GM12878 (cell line): ENCODE measurements around the gene GABRB3. TPM values are rescaled to one million over a fixed set of nuclear protein-coding genes. Genes with fewer than 3 reads are reported as not detected.

ENCODE experiments used
- ATAC-seq: fragments of 200-7000 bp; cut with Tn5 transposase; 3 replicates; pipeline ENCODE4 v1.9.1; 2020; ENCODE audit warnings: mild to moderate bottlenecking, moderate library complexity
- BruUV-seq: library from RNA; stranded (reverse); fragments of 400-500 nt; replicated peaks from 2 replicates; lab custom pipeline; 2021; lab: Mats Ljungman, UMichigan
- CTCF ChIA-PET: fragments of 300-600 bp; sonication (Branson Sonifier 250); formaldehyde crosslinking; extraction: SDS; loops from one replicate; lab custom pipeline; 2021; ENCODE audit warnings: inconsistent platforms; lab: Yijun Ruan, JAX
- POLR2A ChIA-PET: fragments of 350-600 bp; formaldehyde crosslinking; extraction: SDS; loops from one replicate; lab custom pipeline; 2021; ENCODE audit warnings: inconsistent platforms; lab: Charles Lee
- RAD21 ChIA-PET: fragments of 300-600 bp; sonication (Branson Sonifier 250); formaldehyde crosslinking; loops from one replicate; lab custom pipeline; 2023; ENCODE audit warnings: antibody characterized with exemption; ENCODE audit not compliant: unreplicated experiment; lab: Charles Lee
- SMC1A ChIA-PET: fragments of 300-600 bp; sonication (Branson Sonifier 250); formaldehyde crosslinking; loops from one replicate; lab custom pipeline; 2023; ENCODE audit not compliant: unreplicated experiment, uncharacterized antibody; lab: Charles Lee
- DNase-seq: peaks from one replicate; pipeline ENCODE4 v3.0.0-alpha.2; 2011; ENCODE audit warnings: low read depth, low spot score
- FAIRE-seq: peaks from 3 replicates; lab custom pipeline; 2011; peaks lifted over from hg19 to GRCh38; lab: Jason Lieb, UNC
- H2AFZ ChIP-seq: 2 replicates; pipeline ENCODE4 v1.6.0; 2011; ENCODE audit warnings: low read depth, low read length, control low read depth; ENCODE audit not compliant: control insufficient read depth
- H3K27ac ChIP-seq: 2 replicates; pipeline ENCODE4 v1.5.1; 2011; ENCODE audit warnings: control low read depth; ENCODE audit not compliant: control insufficient read depth, insufficient read depth
- H3K27me3 ChIP-seq, 2 experiments: replicated peaks in 1 of 2; 2 replicates each; pipeline versions ENCODE4 v1.6.0 to v1.6.1; 2011; ENCODE audit warnings: low read length in 1 of 2; ENCODE audit not compliant: control insufficient read depth in 2 of 2, insufficient read depth in 2 of 2
- H3K36me3 ChIP-seq, 2 experiments: 2 replicates each; pipeline ENCODE4 v1.5.1; 2011; ENCODE audit warnings: low read length in 1 of 2; ENCODE audit not compliant: control insufficient read depth in 2 of 2, insufficient read depth in 2 of 2
- H3K4me1 ChIP-seq: 2 replicates; pipeline ENCODE4 v1.6.1; 2011; ENCODE audit warnings: mild to moderate bottlenecking, low read length, moderate library complexity, mixed read lengths; ENCODE audit not compliant: control insufficient read depth, insufficient read depth
- H3K4me2 ChIP-seq: 2 replicates; pipeline ENCODE4 v1.6.0; 2011; ENCODE audit warnings: control low read depth; ENCODE audit not compliant: control insufficient read depth, insufficient read depth
- H3K4me3 ChIP-seq: fragments of 200-600 bp; sonication (generic); 2 replicates; pipeline ENCODE4 v1.5.1; 2016
- H3K79me2 ChIP-seq: 2 replicates; pipeline ENCODE4 v1.6.0; 2011; ENCODE audit warnings: low read length; ENCODE audit not compliant: control insufficient read depth, insufficient read depth
- H3K9ac ChIP-seq: 2 replicates; pipeline ENCODE4 v1.8.0; 2011; ENCODE audit warnings: low read length, control low read depth, mixed read lengths; ENCODE audit not compliant: control insufficient read depth, insufficient read depth
- H3K9me3 ChIP-seq: replicated peaks from 3 replicates; pipeline ENCODE4 v1.5.1; 2011; ENCODE audit warnings: mild to moderate bottlenecking, low read length; ENCODE audit not compliant: control insufficient read depth, insufficient read depth
- H4K20me1 ChIP-seq: 2 replicates; pipeline ENCODE4 v1.6.0; 2011; ENCODE audit not compliant: control insufficient read depth, insufficient read depth
- BHLHE40 ChIP-seq, 2 experiments: fragments of 450-650 bp in 1 of 2; IDR thresholded peaks; 2 replicates each; pipeline ENCODE4 v1.6.1; 2011 to 2017; ENCODE audit warnings: low read depth in 2 of 2, borderline replicate concordance in 1 of 2, improper control_type of control experiment in 1 of 2, low read length in 1 of 2, mild to moderate bottlenecking in 1 of 2
- CEBPB ChIP-seq, 2 experiments: fragments of 150-350 bp in 1 of 2; IDR thresholded peaks; 2 replicates each; pipeline ENCODE4 v1.6.1; 2012 to 2014; ENCODE audit warnings: low read depth in 2 of 2, low read length in 2 of 2, borderline replicate concordance in 1 of 2, inconsistent platforms in 1 of 2
- CHD1 ChIP-seq: IDR thresholded peaks from 2 replicates; pipeline ENCODE4 v1.6.1; 2012; ENCODE audit warnings: low read depth, low read length, improper control_type of control experiment
- MTA3 ChIP-seq: IDR thresholded peaks from 2 replicates; pipeline ENCODE4 v1.6.1; 2012; ENCODE audit warnings: low read length, inconsistent platforms, borderline replicate concordance
- SMAD1 ChIP-seq: fragments of 450-650 bp; IDR thresholded peaks from 2 replicates; pipeline ENCODE4 v1.6.1; 2018; ENCODE audit warnings: mild to moderate bottlenecking, low read depth; ENCODE audit not compliant: partially characterized antibody
- WGBS: methylation state at CpG from one replicate; pipeline ENCODE4 v1.1.6; 2016; ENCODE audit warnings: low lambda C conversion rate; ENCODE audit not compliant: insufficient replicate concordance, insufficient coverage; ENCODE audit errors: missing lambda C conversion rate; 5-methylcytosine and 5-hydroxymethylcytosine counted together
- in situ Hi-C: fragments of 300-500 bp; cut with MboI; formaldehyde crosslinking; loops from 9 replicates; pipeline ENCODE4 v1.14.3; 2018; ENCODE audit warnings: mixed read lengths
- intact Hi-C: fragments of 100-400 bp; cut with micrococcal nuclease; formaldehyde crosslinking; loops from one replicate; pipeline ENCODE4 v1.14.2; 2022; ENCODE audit not compliant: unreplicated experiment
- polyA plus RNA-seq, 11 experiments: library from polyadenylated mRNA; depleted of rRNA in 4 of 11; unstranded in 6 of 11; stranded (reverse) in 5 of 11; fragments of >200 nt; fragmentation: Nextera tagmentation in 4 of 11; fragmentation: Illumina TruSeq in 1 of 11; extraction: Ambion mirVana in 4 of 11; extraction: Trizol in 1 of 11; gene quantifications; 1 replicate in 1 of 11; 2 replicates in 10 of 11; pipeline versions ENCODE4 v1.2.1 to v1.2.3, GENCODE V29; 2011 to 2016; ENCODE audit warnings: inconsistent platforms in 2 of 11, missing spikeins in 2 of 11, low read depth in 1 of 11
- total RNA-seq, 4 experiments: library from RNA; depleted of rRNA in 3 of 4; stranded (reverse); fragments of >200 nt in 3 of 4; fragmentation: Illumina TruSeq in 1 of 4; extraction: Trizol in 1 of 4; gene quantifications; 2 replicates each; pipeline versions ENCODE4 v1.2.1 to v1.2.3, GENCODE V29; 2013 to 2021
- TF ChIP-seq, protein P1 (sequence below): IDR thresholded peaks from 2 replicates; pipeline ENCODE4 v1.6.1; 2012; ENCODE audit warnings: mild to moderate bottlenecking, low read depth, low read length
- TF ChIP-seq, protein P2 (sequence below): fragments of 450-650 bp; formaldehyde crosslinking; IDR thresholded peaks from 2 replicates; pipeline ENCODE4 v1.4.0; 2020; ENCODE audit warnings: mild to moderate bottlenecking, moderate library complexity

The GABRB3 gene
- total and polyA plus RNA-seq, 10 of the 15 experiments (the other 5 are each of a cell fraction or from before 2014, with no cell fraction given) = 0.05 to 0.08 (median 0.05) TPM; not detected in 7

DNA sequence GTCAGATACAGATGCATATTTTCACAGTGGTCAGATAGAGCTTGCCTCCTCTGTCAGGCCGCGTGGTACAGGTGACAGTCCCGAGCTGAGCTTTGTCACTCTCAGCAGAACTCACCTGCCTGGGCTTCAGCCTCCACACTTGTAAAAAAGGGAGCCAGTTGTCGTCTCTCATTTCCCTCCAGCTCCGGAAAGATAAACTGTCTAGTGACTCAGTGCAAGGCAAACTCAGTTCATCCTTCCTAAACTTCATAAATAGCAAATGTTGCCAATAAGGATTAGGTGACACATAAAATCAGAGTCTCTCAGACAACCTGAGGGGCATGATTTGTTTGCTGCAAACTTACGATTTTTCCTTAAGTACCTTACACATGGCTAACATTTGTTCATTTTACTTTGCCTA is 116.8 kb downstream of the GABRB3 start (continued):
- no peak for TF ChIP-seq CEBPB (IDR thresholded peaks at IDR 0.05; ENCODE audit: borderline replicate concordance in 1 of 2, low read depth in 2 of 2, low read length in 2 of 2)
- TF ChIP-seq, protein P1, sequence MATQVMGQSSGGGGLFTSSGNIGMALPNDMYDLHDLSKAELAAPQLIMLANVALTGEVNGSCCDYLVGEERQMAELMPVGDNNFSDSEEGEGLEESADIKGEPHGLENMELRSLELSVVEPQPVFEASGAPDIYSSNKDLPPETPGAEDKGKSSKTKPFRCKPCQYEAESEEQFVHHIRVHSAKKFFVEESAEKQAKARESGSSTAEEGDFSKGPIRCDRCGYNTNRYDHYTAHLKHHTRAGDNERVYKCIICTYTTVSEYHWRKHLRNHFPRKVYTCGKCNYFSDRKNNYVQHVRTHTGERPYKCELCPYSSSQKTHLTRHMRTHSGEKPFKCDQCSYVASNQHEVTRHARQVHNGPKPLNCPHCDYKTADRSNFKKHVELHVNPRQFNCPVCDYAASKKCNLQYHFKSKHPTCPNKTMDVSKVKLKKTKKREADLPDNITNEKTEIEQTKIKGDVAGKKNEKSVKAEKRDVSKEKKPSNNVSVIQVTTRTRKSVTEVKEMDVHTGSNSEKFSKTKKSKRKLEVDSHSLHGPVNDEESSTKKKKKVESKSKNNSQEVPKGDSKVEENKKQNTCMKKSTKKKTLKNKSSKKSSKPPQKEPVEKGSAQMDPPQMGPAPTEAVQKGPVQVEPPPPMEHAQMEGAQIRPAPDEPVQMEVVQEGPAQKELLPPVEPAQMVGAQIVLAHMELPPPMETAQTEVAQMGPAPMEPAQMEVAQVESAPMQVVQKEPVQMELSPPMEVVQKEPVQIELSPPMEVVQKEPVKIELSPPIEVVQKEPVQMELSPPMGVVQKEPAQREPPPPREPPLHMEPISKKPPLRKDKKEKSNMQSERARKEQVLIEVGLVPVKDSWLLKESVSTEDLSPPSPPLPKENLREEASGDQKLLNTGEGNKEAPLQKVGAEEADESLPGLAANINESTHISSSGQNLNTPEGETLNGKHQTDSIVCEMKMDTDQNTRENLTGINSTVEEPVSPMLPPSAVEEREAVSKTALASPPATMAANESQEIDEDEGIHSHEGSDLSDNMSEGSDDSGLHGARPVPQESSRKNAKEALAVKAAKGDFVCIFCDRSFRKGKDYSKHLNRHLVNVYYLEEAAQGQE = no peak

DNA sequence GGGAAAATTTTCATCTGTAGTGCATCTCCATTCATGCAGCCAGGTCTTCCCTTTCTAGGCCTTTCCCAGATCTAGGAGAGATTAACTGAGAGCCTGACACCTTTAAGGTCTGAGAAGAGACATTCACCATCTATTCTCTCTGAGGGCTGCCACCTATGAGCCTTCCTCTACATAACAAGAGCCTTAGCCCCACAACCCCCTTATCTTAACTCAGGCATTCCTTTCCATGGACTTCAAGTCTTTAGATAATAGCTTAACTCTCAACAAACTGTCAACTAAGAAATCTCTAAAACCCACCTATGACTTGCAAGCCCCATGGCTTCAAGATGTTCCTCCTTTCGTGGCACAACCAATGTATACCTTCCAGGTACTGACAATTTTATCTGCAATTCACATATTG is 121.0 kb downstream of the GABRB3 start:
- ChIA-PET POLR2A (no interaction called here), RAD21 (no interaction called here), CTCF (no interaction called here), SMC1A (no interaction called here)
- H3K27ac ChIP-seq = no peak overlapping the region
- intact Hi-C loops (no loop called here), in situ Hi-C loops (no loop called here)
- 5% methylated on average over 1 of the region's 1 CpG for WGBS
- no peak overlapping the region for H3K4me2 ChIP-seq
- no peaks in the 10 kb centered on the region for H3K36me3 ChIP-seq
- no peak overlapping the region for H3K9ac ChIP-seq
- BruUV-seq = no TSS peak
- H3K4me3 ChIP-seq = no peak overlapping the region
- no peaks in the 10 kb centered on the region for H3K79me2 ChIP-seq
- no peak for ATAC-seq
- H3K4me1 ChIP-seq = no peaks in the 10 kb centered on the region
- no peaks in the 10 kb centered on the region for H4K20me1 ChIP-seq
- TF ChIP-seq MTA3 = no peak
- TF ChIP-seq SMAD1 = no peak
- TF ChIP-seq CHD1 = no peak
- TF ChIP-seq, protein P2, sequence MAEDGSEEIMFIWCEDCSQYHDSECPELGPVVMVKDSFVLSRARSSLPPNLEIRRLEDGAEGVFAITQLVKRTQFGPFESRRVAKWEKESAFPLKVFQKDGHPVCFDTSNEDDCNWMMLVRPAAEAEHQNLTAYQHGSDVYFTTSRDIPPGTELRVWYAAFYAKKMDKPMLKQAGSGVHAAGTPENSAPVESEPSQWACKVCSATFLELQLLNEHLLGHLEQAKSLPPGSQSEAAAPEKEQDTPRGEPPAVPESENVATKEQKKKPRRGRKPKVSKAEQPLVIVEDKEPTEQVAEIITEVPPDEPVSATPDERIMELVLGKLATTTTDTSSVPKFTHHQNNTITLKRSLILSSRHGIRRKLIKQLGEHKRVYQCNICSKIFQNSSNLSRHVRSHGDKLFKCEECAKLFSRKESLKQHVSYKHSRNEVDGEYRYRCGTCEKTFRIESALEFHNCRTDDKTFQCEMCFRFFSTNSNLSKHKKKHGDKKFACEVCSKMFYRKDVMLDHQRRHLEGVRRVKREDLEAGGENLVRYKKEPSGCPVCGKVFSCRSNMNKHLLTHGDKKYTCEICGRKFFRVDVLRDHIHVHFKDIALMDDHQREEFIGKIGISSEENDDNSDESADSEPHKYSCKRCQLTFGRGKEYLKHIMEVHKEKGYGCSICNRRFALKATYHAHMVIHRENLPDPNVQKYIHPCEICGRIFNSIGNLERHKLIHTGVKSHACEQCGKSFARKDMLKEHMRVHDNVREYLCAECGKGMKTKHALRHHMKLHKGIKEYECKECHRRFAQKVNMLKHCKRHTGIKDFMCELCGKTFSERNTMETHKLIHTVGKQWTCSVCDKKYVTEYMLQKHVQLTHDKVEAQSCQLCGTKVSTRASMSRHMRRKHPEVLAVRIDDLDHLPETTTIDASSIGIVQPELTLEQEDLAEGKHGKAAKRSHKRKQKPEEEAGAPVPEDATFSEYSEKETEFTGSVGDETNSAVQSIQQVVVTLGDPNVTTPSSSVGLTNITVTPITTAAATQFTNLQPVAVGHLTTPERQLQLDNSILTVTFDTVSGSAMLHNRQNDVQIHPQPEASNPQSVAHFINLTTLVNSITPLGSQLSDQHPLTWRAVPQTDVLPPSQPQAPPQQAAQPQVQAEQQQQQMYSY (CRISPR knock-in tag) = no peak
- TF ChIP-seq BHLHE40 (IDR thresholded peaks at IDR 0.05; ENCODE audit: borderline replicate concordance in 1 of 2, low read depth in 2 of 2, low read length in 1 of 2) = no peak
- H2AFZ ChIP-seq = no peak overlapping the region
- FAIRE-seq = no peak
- DNase-seq = no peak
- no peaks in the 10 kb centered on the region; the same call in 2 of the 3 replicates for H3K9me3 ChIP-seq
- no peaks in the 10 kb centered on the region for H3K27me3 ChIP-seq
